Suppressor macrophage treated with lipopolysaccharide for 1 hour (primary cell): ENCODE measurements around the gene TINAGL1.
A peak's percentile ranks its signal among the peaks of the same experiment; 100 is the strongest.

Experiments
- DNase-seq, 3 donors: peaks; one replicate each; pipeline ENCODE4 v3.0.0-alpha.2; 2020 to 2022

The TINAGL1 gene

DNA sequence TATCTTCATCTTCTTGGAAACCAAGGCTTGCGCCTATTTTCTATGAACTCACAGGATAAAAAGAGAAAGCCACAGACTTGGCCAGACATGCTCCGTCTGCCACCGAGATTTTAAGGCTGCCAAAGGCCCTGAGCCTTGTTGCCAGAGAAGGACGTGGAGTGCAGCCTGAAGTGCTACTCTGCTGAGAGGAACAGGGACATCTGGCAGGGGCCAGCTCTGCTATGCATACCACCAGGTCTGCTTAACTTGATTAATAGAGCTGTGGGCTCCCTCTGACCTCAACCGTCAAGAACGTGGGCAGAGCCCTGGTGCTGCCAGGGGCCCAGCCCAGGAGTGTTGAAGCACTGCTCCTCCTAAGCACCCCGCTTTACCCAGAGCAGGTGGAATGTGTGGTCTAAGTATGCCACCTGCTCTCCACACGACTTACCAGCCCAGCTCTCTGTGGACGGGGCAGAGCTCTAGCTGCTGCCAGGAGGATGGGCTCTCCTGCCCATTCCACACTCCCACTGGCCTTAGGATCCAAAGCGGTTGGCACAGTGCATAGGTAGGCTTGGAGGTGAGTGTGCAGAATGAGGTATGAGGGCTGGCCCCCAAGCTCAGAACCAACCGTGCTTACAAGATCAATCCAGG is 51.7 kb downstream of the TINAGL1 start:
- DNase-seq = no peak

DNA sequence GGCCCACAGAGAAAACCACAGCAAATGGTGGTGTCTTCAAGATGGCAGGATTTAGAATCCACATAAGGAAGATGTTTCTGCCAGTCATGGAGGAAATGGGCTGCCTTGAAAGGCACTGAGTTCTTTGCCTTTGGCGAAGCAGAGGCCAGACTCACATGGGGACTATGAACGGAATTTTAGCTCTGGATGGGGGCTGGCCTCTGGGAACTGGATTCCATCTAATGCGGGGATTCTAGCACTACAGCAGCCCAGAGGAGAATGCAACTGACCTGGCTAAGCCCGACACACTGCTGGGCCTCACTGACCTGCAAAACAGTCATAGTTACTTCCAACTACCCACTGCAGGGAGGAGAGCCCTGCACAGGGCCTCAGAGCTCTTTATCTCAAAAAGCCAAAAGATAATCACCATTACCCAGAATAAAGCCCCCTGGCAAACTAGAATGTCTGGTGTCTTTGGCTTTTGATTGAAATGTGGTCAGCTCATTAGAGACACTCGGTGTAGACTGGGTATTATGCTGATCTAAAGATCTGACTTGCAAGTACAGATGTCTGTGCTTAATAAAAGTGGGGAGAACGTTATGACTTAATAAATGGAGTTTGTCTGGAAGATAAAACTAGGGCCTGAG is 52.7 kb downstream of the TINAGL1 start:
- DNase-seq = no peak

DNA sequence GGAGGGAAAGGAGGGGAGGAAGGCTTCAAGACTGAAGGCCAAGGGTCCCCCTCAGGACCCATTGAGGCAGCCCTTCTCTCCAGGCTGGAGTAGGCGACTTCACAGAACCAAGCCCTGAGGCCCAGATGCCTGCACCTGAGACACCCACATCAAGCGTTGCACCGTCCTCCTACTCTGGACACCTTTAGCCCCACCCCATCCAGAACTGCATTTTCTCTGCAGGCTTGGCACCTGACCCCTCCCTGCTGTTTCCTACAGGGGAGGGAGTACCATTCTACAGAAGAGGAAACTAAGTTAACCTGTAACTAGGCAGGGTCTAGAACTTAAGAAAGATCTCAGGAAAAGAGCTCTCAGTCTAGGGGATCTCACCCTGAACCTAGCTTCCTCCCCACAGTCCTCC is 56.3 kb downstream of the TINAGL1 start:
- DNase-seq = no peak

DNA sequence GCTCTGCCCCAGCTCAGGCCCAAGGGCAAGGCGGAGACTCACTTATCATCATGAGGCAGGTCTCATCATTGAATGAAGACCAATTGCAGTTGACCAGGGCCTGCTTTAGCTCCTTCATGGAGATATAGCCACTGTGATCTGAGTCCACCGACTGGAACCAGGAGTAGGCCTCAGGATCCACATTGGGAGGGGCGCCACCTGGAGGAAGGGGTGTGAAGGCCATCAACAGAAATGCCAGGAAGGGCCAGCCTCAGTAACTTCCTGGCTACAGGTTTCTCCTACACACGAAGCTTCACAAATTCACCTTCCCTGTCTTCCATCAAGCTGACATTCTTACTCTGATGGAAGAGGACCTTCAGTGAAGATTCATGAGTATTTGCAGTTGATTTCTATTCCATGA is 56.8 kb downstream of the TINAGL1 start:
- DNase-seq = peak; percentile 44 to 69 (median 55)
